CD4-positive, alpha-beta T cell (primary cell): Measurements from ENCODE around the gene EHMT2. TPM values are rescaled to one million over a fixed set of nuclear protein-coding genes. Genes with fewer than 3 reads are reported as not detected.

ENCODE experiments used
- ATAC-seq: fragments of 200-7000 bp; cut with Tn5 transposase; one replicate; pipeline ENCODE4 v1.10.0; 2022; ENCODE audit warnings: mild to moderate bottlenecking; ENCODE audit not compliant: poor library complexity
- CTCF ChIA-PET: fragments of 350-600 bp; sonication (Branson Sonifier 250); formaldehyde crosslinking; loops from one replicate; lab custom pipeline; 2021; ENCODE audit warnings: antibody characterized with exemption, inconsistent platforms; lab: Charles Lee
- POLR2A ChIA-PET: fragments of 350-600 bp; sonication (Branson Sonifier 250); formaldehyde crosslinking; loops from one replicate; lab custom pipeline; 2021; ENCODE audit warnings: antibody characterized with exemption, inconsistent platforms; lab: Charles Lee
- DNase-seq, 14 experiments: peaks; one replicate each; pipeline ENCODE4 v3.0.0-alpha.2; 2013 to 2020; ENCODE audit warnings: mixed read lengths in 2 of 14
- H3K27ac ChIP-seq, 2 donors: one replicate each; pipeline versions ENCODE4 v1.5.1 to v1.7.0; 2013; ENCODE audit warnings: low read length in 2 of 2, low read depth in 1 of 2, mild to moderate bottlenecking in 1 of 2
- H3K27me3 ChIP-seq, 2 experiments: 1 replicate in 1 of 2; 2 replicates in 1 of 2; pipeline versions ENCODE4 v1.6.1 to v1.7.0; 2013; ENCODE audit warnings: low read length in 2 of 2, control low read depth in 1 of 2, mild to moderate bottlenecking in 1 of 2, moderate library complexity in 1 of 2; ENCODE audit not compliant: insufficient read depth in 2 of 2, control insufficient read depth in 1 of 2
- H3K36me3 ChIP-seq: one replicate; pipeline ENCODE4 v1.6.1; 2013; ENCODE audit warnings: low read length, control low read depth; ENCODE audit not compliant: insufficient read depth
- H3K4me1 ChIP-seq: one replicate; pipeline ENCODE4 v1.6.1; 2013; ENCODE audit warnings: low read length, control low read depth; ENCODE audit not compliant: insufficient read depth
- H3K4me3 ChIP-seq: one replicate; pipeline ENCODE4 v1.5.1; 2013; ENCODE audit warnings: mild to moderate bottlenecking, low read length, moderate library complexity
- H3K9me3 ChIP-seq, 2 experiments: 1 replicate in 1 of 2; 2 replicates in 1 of 2; pipeline versions ENCODE4 v1.6.1 to v1.7.0; 2013; ENCODE audit warnings: low read length in 2 of 2, mild to moderate bottlenecking in 2 of 2, control low read depth in 1 of 2, moderate library complexity in 1 of 2; ENCODE audit not compliant: control insufficient read depth in 1 of 2, insufficient read depth in 1 of 2
- H3K27ac Mint-ChIP-seq: one replicate; pipeline ENCODE4 v1.8.0; 2020; ENCODE audit warnings: mixed read lengths
- H3K27me3 Mint-ChIP-seq: one replicate; pipeline ENCODE4 v1.8.0; 2021; ENCODE audit warnings: mixed read lengths
- H3K36me3 Mint-ChIP-seq: one replicate; pipeline ENCODE4 v1.8.0; 2021; ENCODE audit warnings: low read depth, mixed read lengths
- H3K4me1 Mint-ChIP-seq: one replicate; pipeline ENCODE4 v1.8.0; 2021; ENCODE audit warnings: low read depth, mixed read lengths
- H3K4me3 Mint-ChIP-seq: one replicate; pipeline ENCODE4 v1.8.0; 2020; ENCODE audit warnings: mild to moderate bottlenecking, mixed read lengths
- H3K9me3 Mint-ChIP-seq: one replicate; pipeline ENCODE4 v1.8.0; 2020; ENCODE audit warnings: mixed read lengths
- intact Hi-C, 2 experiments: fragments of 100-400 bp; cut with DNase I in 1 of 2; cut with micrococcal nuclease in 1 of 2; formaldehyde crosslinking; loops; one replicate each; pipeline versions ENCODE4 v1.15.1 to v1.9.0; 2023 to 2025; cut with DNase I, micrococcal nuclease
- total RNA-seq, 174 experiments: library from RNA in 2 of 174; stranded (reverse) in 2 of 174; gene quantifications; one replicate each; pipeline ENCODE4 v1.2.3 and lab custom pipeline; 2021 to 2026
- TF ChIP-seq, protein P1 (sequence below): fragments of 200-600 bp; IDR thresholded peaks from one replicate; pipeline ENCODE4 v1.8.0; 2022; ENCODE audit warnings: antibody characterized with exemption, mild to moderate bottlenecking

EHMT2 gene
- total RNA-seq, 2 experiments from 2014 or later: 36.3 to 36.6 TPM

DNA sequence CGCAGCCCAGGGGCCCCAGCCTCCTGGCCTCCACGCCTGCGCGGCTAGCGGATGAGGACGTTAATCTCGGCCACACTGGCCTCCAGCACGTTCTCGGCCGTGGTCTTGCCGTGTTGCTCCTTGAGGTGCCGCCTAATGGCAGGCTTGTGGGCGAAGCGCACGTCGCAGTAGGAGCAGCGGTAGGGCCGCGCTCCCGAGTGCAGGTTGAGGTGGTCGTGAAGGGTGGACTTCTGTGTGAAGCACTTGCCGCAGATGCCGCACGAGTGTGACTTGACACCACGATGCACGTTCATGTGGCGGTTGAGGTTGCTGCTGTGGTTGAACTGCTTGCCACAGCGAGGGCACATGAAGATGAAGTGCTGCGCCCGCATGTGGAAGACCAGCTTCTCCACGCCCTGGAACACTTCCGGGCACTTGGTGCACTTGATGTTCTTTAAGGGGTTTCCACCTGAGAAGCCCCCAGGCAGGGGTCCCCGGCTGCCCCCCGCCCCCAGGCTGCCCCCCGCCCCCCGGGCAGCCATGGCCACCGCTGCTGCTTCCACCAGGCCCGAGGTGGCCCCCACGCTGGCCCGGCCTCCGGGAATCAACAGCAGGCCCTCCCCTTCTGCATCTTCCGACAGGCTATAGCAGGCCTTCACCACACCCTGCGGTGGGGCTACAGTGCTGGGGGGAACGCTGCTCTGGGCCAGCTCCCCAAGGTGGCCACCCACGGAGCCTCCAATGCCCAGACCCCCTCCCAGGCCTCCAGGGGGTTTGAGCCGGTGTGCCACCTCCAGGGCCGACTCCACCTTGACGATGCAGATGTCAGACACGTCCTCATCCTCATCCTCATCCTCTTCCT is 2.6 kb upstream of the EHMT2 start:
- Mint-ChIP-seq H3K27ac (peak overlapping the region; percentile 98), H3K4me1 (peaks cover 46% of the 10 kb centered on the region), H3K9me3 (no peaks in the 10 kb centered on the region)

DNA sequence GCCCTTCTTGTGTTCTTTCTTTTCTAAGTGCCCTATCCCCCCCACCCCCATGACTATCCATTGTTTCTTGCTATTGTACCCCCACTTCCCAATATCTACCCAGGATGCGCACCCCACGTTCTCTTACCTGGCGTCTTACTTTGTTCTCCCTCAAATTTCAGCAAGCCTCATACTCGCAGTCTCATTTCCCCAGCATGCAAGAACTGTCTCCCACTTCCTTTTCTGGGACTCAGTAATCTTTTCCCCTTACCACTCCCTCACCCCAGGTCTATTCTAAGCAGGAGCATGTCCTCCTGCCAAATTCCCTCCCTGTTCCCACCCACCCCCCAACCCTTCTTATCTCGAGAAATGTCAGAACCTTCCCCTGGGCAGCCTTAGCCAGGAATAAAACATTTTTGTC is 1.7 kb upstream of the EHMT2 start:
- Histone ChIP-seq H3K27ac (no peak overlapping the region), H3K4me1 (peaks cover 50% of the 10 kb centered on the region), H3K9me3 (no peaks in the 10 kb centered on the region), H3K36me3 (peaks cover 6% of the 10 kb centered on the region), H3K27me3 (no peaks in the 10 kb centered on the region), H3K4me3 (no peak overlapping the region)
- Mint-ChIP-seq H3K27ac (peak overlapping the region; percentile 98), H3K27me3 (no peaks in the 10 kb centered on the region), H3K4me3 (peak overlapping the region; percentile 86), H3K36me3 (peaks cover 32% of the 10 kb centered on the region), H3K4me1 (peaks cover 46% of the 10 kb centered on the region), H3K9me3 (no peaks in the 10 kb centered on the region)
- ChIA-PET CTCF (interaction anchor here (1.1 kb wide), 1 partner anchor 10 kb away, joined by 3 read pairs; no protein-coding TSS in a partner anchor), POLR2A (interaction anchor here (0.7 to 2.3 kb wide), 6 partner anchors 59 to 278 kb away, joined by 3 to 18 read pairs (median 6); partner anchors contain the start of genes ABHD16A, BAG6, FKBPL and HSPA1B)
- DNase-seq (no peak), ATAC-seq (no peak)
- intact Hi-C loops: loop anchor here (2.0 to 5.0 kb wide), 4 partner anchors 36 to 352 kb away; partner anchors contain the start of genes ATP6V1G2 (in 1 of the 2), GPSM3 (in 1 of the 2), NELFE (in 1 of the 2) and NEU1 (in 1 of the 2)
- TF ChIP-seq, protein P1, sequence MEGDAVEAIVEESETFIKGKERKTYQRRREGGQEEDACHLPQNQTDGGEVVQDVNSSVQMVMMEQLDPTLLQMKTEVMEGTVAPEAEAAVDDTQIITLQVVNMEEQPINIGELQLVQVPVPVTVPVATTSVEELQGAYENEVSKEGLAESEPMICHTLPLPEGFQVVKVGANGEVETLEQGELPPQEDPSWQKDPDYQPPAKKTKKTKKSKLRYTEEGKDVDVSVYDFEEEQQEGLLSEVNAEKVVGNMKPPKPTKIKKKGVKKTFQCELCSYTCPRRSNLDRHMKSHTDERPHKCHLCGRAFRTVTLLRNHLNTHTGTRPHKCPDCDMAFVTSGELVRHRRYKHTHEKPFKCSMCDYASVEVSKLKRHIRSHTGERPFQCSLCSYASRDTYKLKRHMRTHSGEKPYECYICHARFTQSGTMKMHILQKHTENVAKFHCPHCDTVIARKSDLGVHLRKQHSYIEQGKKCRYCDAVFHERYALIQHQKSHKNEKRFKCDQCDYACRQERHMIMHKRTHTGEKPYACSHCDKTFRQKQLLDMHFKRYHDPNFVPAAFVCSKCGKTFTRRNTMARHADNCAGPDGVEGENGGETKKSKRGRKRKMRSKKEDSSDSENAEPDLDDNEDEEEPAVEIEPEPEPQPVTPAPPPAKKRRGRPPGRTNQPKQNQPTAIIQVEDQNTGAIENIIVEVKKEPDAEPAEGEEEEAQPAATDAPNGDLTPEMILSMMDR: no peak

More for the DNA sequence above, 2.6 kb upstream of the EHMT2 start:
- Histone ChIP-seq H3K4me1 (peaks cover 50% of the 10 kb centered on the region), H3K27me3 (no peaks in the 10 kb centered on the region), H3K36me3 (peaks cover 2% of the 10 kb centered on the region), H3K27ac (no peak overlapping the region), H3K4me3 (no peak overlapping the region), H3K9me3 (no peaks in the 10 kb centered on the region)
- intact Hi-C loops: loop anchor here (2.0 to 5.0 kb wide), 5 partner anchors 37 to 1372 kb away; partner anchors contain the start of genes ATP6V1G2 (in 1 of the 2), GPSM3 (in 1 of the 2), NELFE (in 1 of the 2) and NEU1 (in 1 of the 2)
- peak overlapping the region; percentile 86 for H3K4me3 Mint-ChIP-seq
- H3K36me3 Mint-ChIP-seq: peaks cover 27% of the 10 kb centered on the region
- TF ChIP-seq, protein P1: no peak
- ChIA-PET POLR2A (no interaction called here), CTCF (no interaction called here)
- DNase-seq (peak in 2 of 14 experiments; percentile 41 to 50), ATAC-seq (no peak)
- H3K27me3 Mint-ChIP-seq: no peaks in the 10 kb centered on the region

DNA sequence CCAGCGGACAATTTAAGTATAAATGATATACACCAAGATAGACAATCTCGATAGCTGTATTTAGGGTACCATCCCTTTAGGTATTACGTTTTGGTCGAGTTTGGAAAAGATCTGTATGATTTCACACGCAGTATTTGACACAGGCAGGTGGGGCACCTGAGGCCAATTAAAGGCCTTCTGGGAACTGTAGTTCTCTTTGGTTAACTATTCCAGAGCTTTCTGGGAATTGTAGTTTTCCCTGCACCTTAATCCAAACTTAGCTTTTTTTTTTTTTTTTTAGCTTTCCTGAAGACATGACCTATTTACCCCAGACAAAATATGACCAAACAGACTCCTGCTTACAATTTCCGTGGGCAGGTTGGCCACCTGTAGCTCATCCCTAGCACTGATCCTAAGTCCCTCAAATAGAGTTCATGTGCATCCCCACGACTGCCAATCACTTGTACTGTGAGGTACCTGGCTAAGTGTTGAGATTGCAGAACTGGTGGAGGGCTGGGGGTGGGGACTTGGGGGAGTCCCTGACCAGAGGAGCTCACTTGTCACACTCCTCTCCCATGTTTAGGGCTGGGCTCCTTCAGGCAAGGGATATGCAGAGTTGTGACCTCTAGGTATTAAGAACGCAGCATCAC is 999 bp upstream of the EHMT2 start:
- H3K36me3 ChIP-seq: peaks cover 9% of the 10 kb centered on the region
- POLR2A ChIA-PET: interaction anchor here (0.6 to 2.7 kb wide), 19 partner anchors 35 to 1073 kb away, joined by 3 to 21 read pairs (median 4); partner anchors contain the start of genes ABHD16A, BAG6, DDX39B and DXO
- H3K4me1 Mint-ChIP-seq: peaks cover 46% of the 10 kb centered on the region
- peak overlapping the region; percentile 99 for H3K4me3 ChIP-seq
- H3K27ac Mint-ChIP-seq: peak overlapping the region; percentile 98
- H3K4me1 ChIP-seq: peaks cover 50% of the 10 kb centered on the region
- peak overlapping the region; percentile 98 for H3K4me3 Mint-ChIP-seq
- TF ChIP-seq, protein P1: no peak
- H3K27me3 Mint-ChIP-seq: no peaks in the 10 kb centered on the region
- ATAC-seq (peak; percentile 53), DNase-seq (peak in 8 of 14 experiments; percentile 15 to 80 (median 44))
- H3K36me3 Mint-ChIP-seq: peaks cover 39% of the 10 kb centered on the region
- no peaks in the 10 kb centered on the region for H3K9me3 ChIP-seq
- peak overlapping the region; percentile 82 to 89 for H3K27ac ChIP-seq
- CTCF ChIA-PET: interaction anchor here (1.1 to 1.3 kb wide), 3 partner anchors 9 to 73 kb away, joined by 3 to 4 read pairs (median 4); partner anchors contain the start of gene DXO
- H3K9me3 Mint-ChIP-seq: no peaks in the 10 kb centered on the region
- no peaks in the 10 kb centered on the region for H3K27me3 ChIP-seq
- intact Hi-C loops: loop anchor here (2.0 to 5.0 kb wide), 4 partner anchors 36 to 351 kb away; partner anchors contain the start of genes ATP6V1G2 (in 1 of the 2), GPSM3 (in 1 of the 2), NELFE (in 1 of the 2) and NEU1 (in 1 of the 2)
